MM.1S (cell line): ENCODE results near the gene FOXL2NB.

ENCODE experiments used
- DNase-seq: peaks from one replicate; pipeline ENCODE4 v3.0.0-alpha.2; 2015
- H2AFZ ChIP-seq: fragments of 300-600 bp; sonication (generic); 2 replicates; pipeline ENCODE4 v1.6.0; 2016; ENCODE audit warnings: antibody characterized with exemption, low read length
- H3F3A ChIP-seq: fragments of 300-600 bp; sonication (generic); 2 replicates; pipeline ENCODE4 v1.6.1; 2016; ENCODE audit warnings: mild to moderate bottlenecking, antibody characterized with exemption, low read length, moderate library complexity, mixed read lengths; ENCODE audit not compliant: insufficient read depth
- H3K27ac ChIP-seq: fragments of 300-600 bp; sonication (generic); 2 replicates; pipeline ENCODE4 v1.5.1; 2016; ENCODE audit warnings: mild to moderate bottlenecking, low read length
- H3K27me3 ChIP-seq: fragments of 300-600 bp; sonication (generic); replicated peaks from 2 replicates; pipeline ENCODE4 v1.6.0; 2016; ENCODE audit warnings: low read length; ENCODE audit not compliant: insufficient read depth
- H3K36me3 ChIP-seq: fragments of 300-600 bp; sonication (generic); replicated peaks from 2 replicates; pipeline ENCODE4 v1.6.1; 2016; ENCODE audit warnings: mild to moderate bottlenecking, low read length, mixed read lengths; ENCODE audit not compliant: insufficient read depth
- H3K4me1 ChIP-seq: fragments of 300-600 bp; sonication (generic); 2 replicates; pipeline ENCODE4 v1.6.1; 2016; ENCODE audit warnings: low read length, mixed read lengths
- H3K4me2 ChIP-seq: fragments of 300-600 bp; sonication (generic); 2 replicates; pipeline ENCODE4 v1.6.0; 2016; ENCODE audit warnings: low read depth, low read length
- H3K4me3 ChIP-seq: fragments of 300-600 bp; sonication (generic); 2 replicates; pipeline ENCODE4 v1.5.1; 2016; ENCODE audit warnings: low read length, mixed read lengths
- H3K79me2 ChIP-seq: fragments of 300-600 bp; sonication (generic); 2 replicates; pipeline ENCODE4 v1.6.1; 2016; ENCODE audit warnings: mixed run types, low read length, mixed read lengths
- H3K9ac ChIP-seq: fragments of 300-600 bp; sonication (generic); 2 replicates; pipeline ENCODE4 v1.6.1; 2016; ENCODE audit warnings: low read length, mixed read lengths
- H3K9me2 ChIP-seq: fragments of 300-600 bp; sonication (generic); replicated peaks from 2 replicates; pipeline ENCODE4 v1.6.1; 2016; ENCODE audit warnings: mild to moderate bottlenecking, low read length, mixed read lengths; ENCODE audit not compliant: insufficient read depth
- H3K9me3 ChIP-seq: fragments of 300-600 bp; sonication (generic); replicated peaks from 2 replicates; pipeline ENCODE4 v1.6.1; 2016; ENCODE audit warnings: mild to moderate bottlenecking, low read length, mixed read lengths; ENCODE audit not compliant: insufficient read depth
- H4K20me1 ChIP-seq: fragments of 300-600 bp; sonication (generic); 2 replicates; pipeline ENCODE4 v1.6.1; 2016; ENCODE audit warnings: mild to moderate bottlenecking, low read length, moderate library complexity, mixed read lengths; ENCODE audit not compliant: insufficient read depth
- CTCF ChIP-seq: fragments of 300-600 bp; sonication (generic); IDR thresholded peaks from 2 replicates; pipeline ENCODE4 v1.5.1; 2016; ENCODE audit warnings: antibody characterized with exemption, low read length, mixed read lengths
- EZH2 ChIP-seq: fragments of 300-600 bp; sonication (generic); optimal IDR thresholded peaks from 2 replicates; pipeline ENCODE3; 2017; ENCODE audit warnings: low read depth, mild to moderate bottlenecking, antibody characterized with exemption, low read length, mixed read lengths
- EZH2phosphoT487 ChIP-seq: fragments of 300-600 bp; sonication (generic); IDR thresholded peaks from 2 replicates; pipeline ENCODE4 v1.6.1; 2018; ENCODE audit warnings: antibody characterized with exemption, low read length

FOXL2NB gene

GRCh38 chr3:138938056-138938876, 8.8 kb upstream of the FOXL2NB start:
- Histone ChIP-seq H3K9ac (no peak overlapping the region), H3K4me3 (no peak overlapping the region), H3K27me3 (peaks cover 33% of the 10 kb centered on the region), H3K9me2 (no peaks in the 10 kb centered on the region), H2AFZ (no peak overlapping the region), H3K4me1 (no peaks in the 10 kb centered on the region), H3K36me3 (no peaks in the 10 kb centered on the region), H3K27ac (no peak overlapping the region), H3K9me3 (no peaks in the 10 kb centered on the region), H3F3A (no peaks in the 10 kb centered on the region), H3K79me2 (no peaks in the 10 kb centered on the region), H3K4me2 (no peak overlapping the region), H4K20me1 (no peaks in the 10 kb centered on the region)
- no peak for DNase-seq
- no peak for TF ChIP-seq EZH2phosphoT487
- TF ChIP-seq CTCF, result no peak
- TF ChIP-seq EZH2, result no peak

GRCh38 chr3:138938877-138939560, 8.0 kb upstream of the FOXL2NB start:
- Histone ChIP-seq H3K36me3 (no peaks in the 10 kb centered on the region), H3K9me2 (no peaks in the 10 kb centered on the region), H3F3A (no peaks in the 10 kb centered on the region), H2AFZ (no peak overlapping the region), H3K4me2 (no peak overlapping the region), H3K4me3 (no peak overlapping the region), H3K4me1 (no peaks in the 10 kb centered on the region), H4K20me1 (no peaks in the 10 kb centered on the region), H3K27ac (no peak overlapping the region), H3K27me3 (peaks cover 33% of the 10 kb centered on the region), H3K79me2 (no peaks in the 10 kb centered on the region), H3K9ac (no peak overlapping the region), H3K9me3 (no peaks in the 10 kb centered on the region)
- TF ChIP-seq CTCF (no peak), EZH2phosphoT487 (no peak), EZH2 (no peak)
- no peak for DNase-seq

GRCh38 chr3:138939561-138940241, 7.3 kb upstream of the FOXL2NB start:
- H3K4me3 ChIP-seq, result no peak overlapping the region

More at GRCh38 chr3:138939561-138940241, 7.3 kb upstream of the FOXL2NB start:
- Histone ChIP-seq H3K9ac (no peak overlapping the region), H3K4me2 (no peak overlapping the region), H3K9me2 (no peaks in the 10 kb centered on the region), H3F3A (no peaks in the 10 kb centered on the region), H3K4me1 (no peaks in the 10 kb centered on the region), H3K79me2 (no peaks in the 10 kb centered on the region), H3K27ac (no peak overlapping the region), H3K36me3 (no peaks in the 10 kb centered on the region), H2AFZ (no peak overlapping the region), H3K27me3 (peaks cover 33% of the 10 kb centered on the region), H4K20me1 (no peaks in the 10 kb centered on the region), H3K9me3 (no peaks in the 10 kb centered on the region)
- DNase-seq, result no peak
- no peak for TF ChIP-seq EZH2
- TF ChIP-seq EZH2phosphoT487, result no peak
- no peak for TF ChIP-seq CTCF
